ENCODE results near the gene ELFN1. TPM values are rescaled to one million over a fixed set of nuclear protein-coding genes. Genes with fewer than 3 reads are reported as not detected.
A peak's percentile ranks its signal among the peaks of the same experiment; 100 is the strongest.

ELFN1 gene
- total and polyA plus RNA-seq, 5 donors from 2014 or later, result not detected

GRCh38 chr7:1693991-1694524, 24.0 kb downstream of the ELFN1 start:
- no peaks in the 10 kb centered on the region for H3K27me3 ChIP-seq (ENCODE audit: control insufficient read depth, insufficient read depth, low read length)
- H3K4me1 ChIP-seq (ENCODE audit: control insufficient read depth, insufficient read depth, low read length, poor library complexity, severe bottlenecking), result no peaks in the 10 kb centered on the region
- Mint-ChIP-seq H3K27me3 (peaks cover 23% of the 10 kb centered on the region), H3K4me3 (no peak overlapping the region), H3K27ac (no peak overlapping the region), H3K9me3 (peaks cover 0 to 5% (median under 1%) of the 10 kb centered on the region in 7 donors), H3K36me3 (no peaks in the 10 kb centered on the region), H3K4me1 (peaks cover 0 to 10% (median 0%) of the 10 kb centered on the region in 4 donors)
- ATAC-seq (ENCODE audit: low read depth in 2 of 2) (no peak), DNase-seq (no peak)
- H3K36me3 ChIP-seq (ENCODE audit: control insufficient read depth, insufficient read depth, low read length), result no peaks in the 10 kb centered on the region
- H3K27ac ChIP-seq (ENCODE audit: insufficient read depth, low read length, poor library complexity, severe bottlenecking), result no peak overlapping the region
- no peaks in the 10 kb centered on the region for H3K9me3 ChIP-seq (ENCODE audit: control insufficient read depth in 2 of 2, low read length in 2 of 2)
- H3K4me3 ChIP-seq (ENCODE audit: low read depth, low read length), result no peak overlapping the region

GRCh38 chr7:1694611-1695511, 24.8 kb downstream of the ELFN1 start:
- Histone ChIP-seq H3K4me3 (ENCODE audit: low read depth, low read length) (no peak overlapping the region), H3K27me3 (ENCODE audit: control insufficient read depth, insufficient read depth, low read length) (no peaks in the 10 kb centered on the region), H3K27ac (ENCODE audit: insufficient read depth, low read length, poor library complexity, severe bottlenecking) (no peak overlapping the region), H3K9me3 (ENCODE audit: control insufficient read depth in 2 of 2, low read length in 2 of 2) (no peaks in the 10 kb centered on the region), H3K36me3 (ENCODE audit: control insufficient read depth, insufficient read depth, low read length) (no peaks in the 10 kb centered on the region), H3K4me1 (ENCODE audit: control insufficient read depth, insufficient read depth, low read length, poor library complexity, severe bottlenecking) (no peaks in the 10 kb centered on the region)
- Mint-ChIP-seq H3K27ac (no peak overlapping the region), H3K27me3 (peaks cover 23% of the 10 kb centered on the region), H3K4me1 (peaks cover 0 to 10% (median 0%) of the 10 kb centered on the region in 4 donors), H3K4me3 (no peak overlapping the region), H3K36me3 (no peaks in the 10 kb centered on the region), H3K9me3 (peaks cover 0 to 5% (median 0%) of the 10 kb centered on the region in 7 donors)
- DNase-seq, result no peak
- ATAC-seq (ENCODE audit: low read depth in 2 of 2), result no peak

- Histone ChIP-seq H3K36me3 (ENCODE audit: control insufficient read depth, insufficient read depth, low read length) (no peaks in the 10 kb centered on the region), H3K27ac (ENCODE audit: insufficient read depth, low read length, poor library complexity, severe bottlenecking) (no peak overlapping the region), H3K27me3 (ENCODE audit: control insufficient read depth, insufficient read depth, low read length) (no peaks in the 10 kb centered on the region), H3K4me1 (ENCODE audit: control insufficient read depth, insufficient read depth, low read length, poor library complexity, severe bottlenecking) (no peaks in the 10 kb centered on the region), H3K9me3 (ENCODE audit: control insufficient read depth in 2 of 2, low read length in 2 of 2) (no peaks in the 10 kb centered on the region), H3K4me3 (ENCODE audit: low read depth, low read length) (no peak overlapping the region)
- peaks cover 0 to 5% (median 0%) of the 10 kb centered on the region in 7 donors for H3K9me3 Mint-ChIP-seq
- peaks cover 17% of the 10 kb centered on the region for H3K27me3 Mint-ChIP-seq
- H3K27ac Mint-ChIP-seq, result no peak overlapping the region
- DNase-seq (no peak), ATAC-seq (ENCODE audit: low read depth in 2 of 2) (no peak)
- H3K4me1 Mint-ChIP-seq, result peaks cover 0 to 10% (median 0%) of the 10 kb centered on the region in 4 donors
- H3K4me3 Mint-ChIP-seq, result peak overlapping the region in 1 of 4 donors; percentile 35
- no peaks in the 10 kb centered on the region for H3K36me3 Mint-ChIP-seq
Observed at GRCh38 chr7:1695800-1696454, 25.9 kb downstream of the ELFN1 start.

- Histone ChIP-seq H3K9me3 (ENCODE audit: control insufficient read depth in 2 of 2, low read length in 2 of 2) (no peaks in the 10 kb centered on the region), H3K4me1 (ENCODE audit: control insufficient read depth, insufficient read depth, low read length, poor library complexity, severe bottlenecking) (no peaks in the 10 kb centered on the region), H3K4me3 (ENCODE audit: low read depth, low read length) (no peak overlapping the region), H3K36me3 (ENCODE audit: control insufficient read depth, insufficient read depth, low read length) (no peaks in the 10 kb centered on the region), H3K27ac (ENCODE audit: insufficient read depth, low read length, poor library complexity, severe bottlenecking) (no peak overlapping the region), H3K27me3 (ENCODE audit: control insufficient read depth, insufficient read depth, low read length) (no peaks in the 10 kb centered on the region)
- ATAC-seq (ENCODE audit: low read depth in 2 of 2) (no peak), DNase-seq (no peak)
- Mint-ChIP-seq H3K36me3 (no peaks in the 10 kb centered on the region), H3K27ac (no peak overlapping the region), H3K27me3 (peaks cover 16% of the 10 kb centered on the region), H3K9me3 (peaks cover 0 to 5% (median 0%) of the 10 kb centered on the region in 7 donors), H3K4me3 (no peak overlapping the region), H3K4me1 (peaks cover 0 to 10% (median 0%) of the 10 kb centered on the region in 4 donors)
Observed at GRCh38 chr7:1696671-1697498, 26.8 kb downstream of the ELFN1 start.

- DNase-seq, result peak in 1 of 3 donors; percentile 7
- H3K4me3 Mint-ChIP-seq, result no peak overlapping the region
- Histone ChIP-seq H3K4me1 (ENCODE audit: control insufficient read depth, insufficient read depth, low read length, poor library complexity, severe bottlenecking) (no peaks in the 10 kb centered on the region), H3K27me3 (ENCODE audit: control insufficient read depth, insufficient read depth, low read length) (no peaks in the 10 kb centered on the region), H3K4me3 (ENCODE audit: low read depth, low read length) (no peak overlapping the region), H3K9me3 (ENCODE audit: control insufficient read depth in 2 of 2, low read length in 2 of 2) (peaks cover 0 to under 1% of the 10 kb centered on the region in 2 experiments), H3K36me3 (ENCODE audit: control insufficient read depth, insufficient read depth, low read length) (no peaks in the 10 kb centered on the region), H3K27ac (ENCODE audit: insufficient read depth, low read length, poor library complexity, severe bottlenecking) (no peak overlapping the region)
- H3K27ac Mint-ChIP-seq, result peak overlapping the region in 1 of 3 donors; percentile 47
- peaks cover 9% of the 10 kb centered on the region for H3K27me3 Mint-ChIP-seq
- ATAC-seq (ENCODE audit: low read depth in 2 of 2), result peak in 1 of 2 donors; percentile 14
- H3K4me1 Mint-ChIP-seq, result peaks cover 0 to 10% (median 0%) of the 10 kb centered on the region in 4 donors
- H3K9me3 Mint-ChIP-seq, result peaks cover 0 to 5% (median 0%) of the 10 kb centered on the region in 7 donors
- no peaks in the 10 kb centered on the region for H3K36me3 Mint-ChIP-seq
Observed at GRCh38 chr7:1697499-1698125, 27.5 kb downstream of the ELFN1 start.

- no peaks in the 10 kb centered on the region for H3K36me3 Mint-ChIP-seq
- peaks cover 4 to 5% of the 10 kb centered on the region in 2 experiments for H3K9me3 ChIP-seq (ENCODE audit: control insufficient read depth in 2 of 2, low read length in 2 of 2)
Observed at GRCh38 chr7:1698201-1698600, 28.1 kb downstream of the ELFN1 start.

GRCh38 chr7:1698951-1699350, 28.9 kb downstream of the ELFN1 start:
- Histone ChIP-seq H3K4me1 (ENCODE audit: control insufficient read depth, insufficient read depth, low read length, poor library complexity, severe bottlenecking) (no peaks in the 10 kb centered on the region), H3K27ac (ENCODE audit: insufficient read depth, low read length, poor library complexity, severe bottlenecking) (no peak overlapping the region), H3K9me3 (ENCODE audit: control insufficient read depth in 2 of 2, low read length in 2 of 2) (peaks cover 4 to 5% of the 10 kb centered on the region in 2 experiments), H3K36me3 (ENCODE audit: control insufficient read depth, insufficient read depth, low read length) (no peaks in the 10 kb centered on the region), H3K4me3 (ENCODE audit: low read depth, low read length) (no peak overlapping the region), H3K27me3 (ENCODE audit: control insufficient read depth, insufficient read depth, low read length) (no peaks in the 10 kb centered on the region)
- H3K4me1 Mint-ChIP-seq, result peaks cover 0 to 10% (median 0%) of the 10 kb centered on the region in 4 donors
- no peak overlapping the region for H3K27ac Mint-ChIP-seq
- ATAC-seq (ENCODE audit: low read depth in 2 of 2) (no peak), DNase-seq (no peak)
- H3K36me3 Mint-ChIP-seq, result no peaks in the 10 kb centered on the region
- peaks cover 14% of the 10 kb centered on the region for H3K27me3 Mint-ChIP-seq
- peaks cover 0 to 7% (median 0%) of the 10 kb centered on the region in 7 donors for H3K9me3 Mint-ChIP-seq
- H3K4me3 Mint-ChIP-seq, result no peak overlapping the region

More at GRCh38 chr7:1698201-1698600, 28.1 kb downstream of the ELFN1 start:
- DNase-seq (no peak), ATAC-seq (ENCODE audit: low read depth in 2 of 2) (no peak)
- peaks cover 0 to 10% (median 0%) of the 10 kb centered on the region in 4 donors for H3K4me1 Mint-ChIP-seq
- H3K4me3 ChIP-seq (ENCODE audit: low read depth, low read length), result no peak overlapping the region
- H3K27me3 ChIP-seq (ENCODE audit: control insufficient read depth, insufficient read depth, low read length), result no peaks in the 10 kb centered on the region
- peaks cover 0 to 6% (median 0%) of the 10 kb centered on the region in 7 donors for H3K9me3 Mint-ChIP-seq
- no peaks in the 10 kb centered on the region for H3K4me1 ChIP-seq (ENCODE audit: control insufficient read depth, insufficient read depth, low read length, poor library complexity, severe bottlenecking)
- H3K4me3 Mint-ChIP-seq, result no peak overlapping the region
- no peaks in the 10 kb centered on the region for H3K36me3 ChIP-seq (ENCODE audit: control insufficient read depth, insufficient read depth, low read length)
- H3K27ac ChIP-seq (ENCODE audit: insufficient read depth, low read length, poor library complexity, severe bottlenecking), result no peak overlapping the region
- peak overlapping the region in 1 of 3 donors; percentile 47 for H3K27ac Mint-ChIP-seq
- peaks cover 12% of the 10 kb centered on the region for H3K27me3 Mint-ChIP-seq
